ENCODE measurements around the gene CSNK1A1. TPM values are rescaled to one million over a fixed set of nuclear protein-coding genes. Genes with fewer than 3 reads are reported as not detected.

CSNK1A1 gene
- total RNA-seq, 1 donor from 2014 or later: 133 TPM

DNA sequence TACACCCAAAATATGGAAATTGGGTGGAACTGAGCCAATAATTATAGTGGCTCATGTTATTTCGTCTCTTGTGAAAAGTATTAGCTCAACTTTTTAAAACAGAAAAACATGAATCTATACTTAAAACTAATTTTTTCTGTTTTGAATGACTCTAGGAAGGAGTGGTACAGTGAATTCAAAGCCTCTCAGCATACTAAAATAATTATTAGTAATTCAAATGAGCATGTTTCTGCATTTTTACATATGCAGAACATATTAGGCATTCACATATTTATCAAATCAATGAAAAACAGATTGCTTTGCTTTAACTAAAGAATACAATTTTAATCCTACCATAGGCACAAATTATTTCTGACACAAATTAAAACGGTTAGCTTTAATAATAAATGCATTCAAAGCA is 54.3 kb downstream of the CSNK1A1 start:
- Mint-ChIP-seq H3K27me3 (no peaks in the 10 kb centered on the region), H3K4me3 (no peak overlapping the region), H3K9me3 (no peaks in the 10 kb centered on the region), H3K4me1 (peaks cover 2% of the 10 kb centered on the region), H3K27ac (no peak overlapping the region), H3K36me3 (ENCODE audit: low read depth) (peaks cover 67% of the 10 kb centered on the region)
- no peak for ATAC-seq (ENCODE audit: low read depth)
- ChIA-PET POLR2A (no interaction called here), CTCF (no interaction called here)
- intact Hi-C loops (cut with micrococcal nuclease): loop anchor here (10.0 kb wide), 1 partner anchor 48 kb away; no protein-coding TSS in a partner anchor
- DNase-seq: no peak
- TF ChIP-seq, protein P1, sequence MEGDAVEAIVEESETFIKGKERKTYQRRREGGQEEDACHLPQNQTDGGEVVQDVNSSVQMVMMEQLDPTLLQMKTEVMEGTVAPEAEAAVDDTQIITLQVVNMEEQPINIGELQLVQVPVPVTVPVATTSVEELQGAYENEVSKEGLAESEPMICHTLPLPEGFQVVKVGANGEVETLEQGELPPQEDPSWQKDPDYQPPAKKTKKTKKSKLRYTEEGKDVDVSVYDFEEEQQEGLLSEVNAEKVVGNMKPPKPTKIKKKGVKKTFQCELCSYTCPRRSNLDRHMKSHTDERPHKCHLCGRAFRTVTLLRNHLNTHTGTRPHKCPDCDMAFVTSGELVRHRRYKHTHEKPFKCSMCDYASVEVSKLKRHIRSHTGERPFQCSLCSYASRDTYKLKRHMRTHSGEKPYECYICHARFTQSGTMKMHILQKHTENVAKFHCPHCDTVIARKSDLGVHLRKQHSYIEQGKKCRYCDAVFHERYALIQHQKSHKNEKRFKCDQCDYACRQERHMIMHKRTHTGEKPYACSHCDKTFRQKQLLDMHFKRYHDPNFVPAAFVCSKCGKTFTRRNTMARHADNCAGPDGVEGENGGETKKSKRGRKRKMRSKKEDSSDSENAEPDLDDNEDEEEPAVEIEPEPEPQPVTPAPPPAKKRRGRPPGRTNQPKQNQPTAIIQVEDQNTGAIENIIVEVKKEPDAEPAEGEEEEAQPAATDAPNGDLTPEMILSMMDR (IDR thresholded peaks at IDR 0.05): no peak

GRCh38 chr5:149496166-149496565 is 55.1 kb downstream of the CSNK1A1 start:
- CTCF ChIA-PET: no interaction called here
- no peak for ATAC-seq (ENCODE audit: low read depth)

DNA sequence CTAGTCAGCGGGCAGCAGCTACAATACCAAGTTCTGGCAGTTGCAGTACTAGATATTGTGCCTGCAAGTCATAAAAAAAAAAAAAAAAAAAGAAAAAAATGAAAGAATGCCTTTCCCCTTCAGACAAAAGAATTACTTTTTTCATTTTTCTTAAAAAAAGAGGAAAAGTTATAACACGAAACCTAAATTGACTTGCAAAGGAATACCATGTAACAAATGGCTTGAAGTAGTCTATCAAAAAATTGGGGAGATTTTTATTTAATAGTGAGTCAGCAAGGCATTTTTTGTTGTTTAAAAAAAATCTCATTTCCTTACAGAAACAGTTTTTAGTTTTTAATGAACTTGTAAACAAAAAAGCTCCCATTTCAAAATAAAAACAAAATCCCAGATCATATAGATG is 55.6 kb downstream of the CSNK1A1 start:
- CTCF ChIA-PET: no interaction called here
- Mint-ChIP-seq H3K27me3 (no peaks in the 10 kb centered on the region), H3K4me3 (no peak overlapping the region), H3K36me3 (ENCODE audit: low read depth) (peaks cover 58% of the 10 kb centered on the region), H3K9me3 (no peaks in the 10 kb centered on the region), H3K27ac (no peak overlapping the region), H3K4me1 (peaks cover 2% of the 10 kb centered on the region)
- POLR2A ChIA-PET: no interaction called here
- intact Hi-C loops (cut with micrococcal nuclease): loop anchor here (10.0 kb wide), 1 partner anchor 49 kb away; no protein-coding TSS in a partner anchor
- TF ChIP-seq, protein P1 (IDR thresholded peaks at IDR 0.05): no peak
- DNase-seq: no peak
- ATAC-seq (ENCODE audit: low read depth): no peak

More at GRCh38 chr5:149496166-149496565, 55.1 kb downstream of the CSNK1A1 start:
- peaks cover 63% of the 10 kb centered on the region for H3K36me3 Mint-ChIP-seq (ENCODE audit: low read depth)
- intact Hi-C loops (cut with micrococcal nuclease): loop anchor here (10.0 kb wide), 1 partner anchor 49 kb away; no protein-coding TSS in a partner anchor
- no peak for DNase-seq
- H3K27me3 Mint-ChIP-seq: no peaks in the 10 kb centered on the region
- H3K27ac Mint-ChIP-seq: no peak overlapping the region
- TF ChIP-seq, protein P1 (IDR thresholded peaks at IDR 0.05): no peak
- POLR2A ChIA-PET: no interaction called here
- H3K4me1 Mint-ChIP-seq: peaks cover 2% of the 10 kb centered on the region
- H3K9me3 Mint-ChIP-seq: no peaks in the 10 kb centered on the region
- no peak overlapping the region for H3K4me3 Mint-ChIP-seq

GRCh38 chr5:149493316-149493715 is 57.9 kb downstream of the CSNK1A1 start:
- ChIA-PET CTCF (no interaction called here), POLR2A (no interaction called here)
- DNase-seq (no peak), ATAC-seq (ENCODE audit: low read depth) (no peak)
- H3K27me3 Mint-ChIP-seq: no peaks in the 10 kb centered on the region
- TF ChIP-seq, protein P1 (IDR thresholded peaks at IDR 0.05): no peak
- H3K27ac Mint-ChIP-seq: no peak overlapping the region
- no peak overlapping the region for H3K4me3 Mint-ChIP-seq
- H3K9me3 Mint-ChIP-seq: no peaks in the 10 kb centered on the region
- peaks cover 5% of the 10 kb centered on the region for H3K4me1 Mint-ChIP-seq
- H3K36me3 Mint-ChIP-seq (ENCODE audit: low read depth): peaks cover 42% of the 10 kb centered on the region
- intact Hi-C loops (cut with micrococcal nuclease): loop anchor here (10.0 kb wide), 1 partner anchor 51 kb away; no protein-coding TSS in a partner anchor

- no peaks in the 10 kb centered on the region for H3K9me3 Mint-ChIP-seq
- no peak overlapping the region for H3K27ac Mint-ChIP-seq
- DNase-seq (no peak), ATAC-seq (ENCODE audit: low read depth) (no peak)
- CTCF ChIA-PET: no interaction called here
- H3K27me3 Mint-ChIP-seq: no peaks in the 10 kb centered on the region
- POLR2A ChIA-PET: no interaction called here
- TF ChIP-seq, protein P1 (IDR thresholded peaks at IDR 0.05): no peak
- peaks cover 5% of the 10 kb centered on the region for H3K4me1 Mint-ChIP-seq
- intact Hi-C loops (cut with micrococcal nuclease): loop anchor here (10.0 kb wide), 1 partner anchor 52 kb away; no protein-coding TSS in a partner anchor
- H3K36me3 Mint-ChIP-seq (ENCODE audit: low read depth): peaks cover 39% of the 10 kb centered on the region
- no peak overlapping the region for H3K4me3 Mint-ChIP-seq
Measured at GRCh38 chr5:149492781-149493180, 58.5 kb downstream of the CSNK1A1 start.
